COLO829 (cell line): ENCODE results near the gene HHIPL1.
A peak's percentile ranks its signal among the peaks of the same experiment; 100 is the strongest.

Experiments used
- DNase-seq: peaks from one replicate; pipeline ENCODE4 v3.0.0; 2012; ENCODE audit warnings: low spot score

Gene HHIPL1

DNA sequence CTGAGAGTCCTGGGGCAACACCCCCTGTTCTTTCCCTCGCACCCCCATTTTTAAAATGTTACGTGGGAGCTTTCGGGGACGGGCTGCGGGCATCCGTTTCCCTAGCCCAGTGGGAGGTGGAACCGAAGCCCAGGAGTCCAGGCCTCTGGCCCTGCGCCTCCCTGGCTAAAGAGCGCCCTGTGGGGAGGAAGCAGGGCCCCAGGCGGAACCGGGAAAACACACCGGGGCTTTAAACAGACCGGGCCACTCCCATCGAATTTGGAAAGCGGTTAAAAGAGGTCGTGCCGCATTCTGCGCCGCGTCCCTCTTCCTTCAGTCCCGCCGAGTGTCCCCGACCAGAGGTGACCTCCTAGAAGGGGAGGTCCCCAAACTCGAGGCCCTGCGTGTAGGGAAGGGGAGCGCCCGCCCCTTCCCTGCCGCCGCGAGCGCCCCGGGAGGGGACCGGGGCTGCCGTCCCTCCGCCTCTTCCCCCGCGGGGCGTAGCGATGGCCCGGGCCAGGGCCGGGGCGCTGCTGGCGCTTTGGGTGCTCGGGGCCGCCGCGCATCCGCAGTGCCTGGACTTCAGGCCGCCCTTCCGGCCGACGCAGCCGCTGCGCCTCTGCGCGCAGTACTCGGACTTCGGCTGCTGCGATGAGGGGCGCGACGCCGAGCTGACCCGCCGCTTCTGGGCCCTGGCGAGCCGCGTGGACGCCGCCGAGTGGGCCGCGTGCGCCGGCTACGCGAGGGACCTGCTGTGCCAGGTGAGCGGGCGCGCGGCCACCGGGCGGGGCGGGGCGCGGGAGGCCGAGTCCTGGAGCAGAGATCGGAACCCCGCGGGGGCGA lies at the start of gene HHIPL1:
TSS of gene HHIPL1 (plus strand) at position 407 of the 822 bp plus-strand sequence. CDS start at position 486, 79 bp downstream.
- DNase-seq = no peak

GRCh38 chr14:99595524-99595923 lies 49.4 kb upstream of the HHIPL1 start:
- DNase-seq = no peak

- DNase-seq = no peak
Observed at GRCh38 chr14:99596071-99596627, 48.8 kb upstream of the HHIPL1 start.

GRCh38 chr14:99596772-99597171 lies 48.2 kb upstream of the HHIPL1 start:
- DNase-seq = no peak

GRCh38 chr14:99597911-99598600 lies 46.9 kb upstream of the HHIPL1 start:
- no peak for DNase-seq

DNA sequence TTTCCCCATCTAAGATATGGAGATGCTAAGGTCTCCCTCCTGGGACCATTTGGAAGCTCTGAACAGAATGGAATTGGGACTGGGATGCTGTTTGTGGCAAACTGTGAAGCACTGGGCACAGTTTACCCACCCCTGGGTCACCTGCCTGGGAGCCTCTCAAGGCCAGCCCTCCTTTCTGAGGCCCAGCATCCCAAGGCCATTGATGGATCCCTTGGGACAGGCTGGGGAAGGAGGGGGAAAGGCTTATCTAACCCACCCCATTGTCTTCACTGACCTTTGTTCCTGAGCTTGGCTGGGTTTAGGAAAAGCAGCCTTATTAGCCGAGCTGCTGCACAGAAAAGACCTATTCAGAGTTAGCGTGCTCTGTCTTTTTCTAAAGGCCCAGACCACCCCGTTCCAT lies 46.2 kb upstream of the HHIPL1 start:
- no peak for DNase-seq

DNA sequence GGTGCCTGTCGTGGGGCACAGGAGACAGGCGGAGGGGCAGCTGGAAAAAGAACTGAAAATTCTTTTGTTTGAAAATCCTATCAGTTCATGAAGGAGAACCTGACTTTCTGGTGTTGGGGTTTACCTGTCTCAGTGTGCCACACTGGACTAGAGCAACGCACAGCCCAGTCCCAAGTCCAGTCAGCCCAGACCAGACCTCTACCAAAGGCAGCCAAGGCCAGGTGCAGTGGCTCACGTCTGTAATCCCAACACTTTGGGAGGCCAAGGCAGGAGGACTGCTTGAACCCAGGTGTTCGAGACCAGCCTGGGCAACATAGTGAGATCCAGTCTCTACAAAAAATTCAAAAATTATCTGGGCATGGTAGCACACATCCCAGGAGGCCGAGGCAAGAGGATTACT lies 45.5 kb upstream of the HHIPL1 start:
- DNase-seq = no peak

DNA sequence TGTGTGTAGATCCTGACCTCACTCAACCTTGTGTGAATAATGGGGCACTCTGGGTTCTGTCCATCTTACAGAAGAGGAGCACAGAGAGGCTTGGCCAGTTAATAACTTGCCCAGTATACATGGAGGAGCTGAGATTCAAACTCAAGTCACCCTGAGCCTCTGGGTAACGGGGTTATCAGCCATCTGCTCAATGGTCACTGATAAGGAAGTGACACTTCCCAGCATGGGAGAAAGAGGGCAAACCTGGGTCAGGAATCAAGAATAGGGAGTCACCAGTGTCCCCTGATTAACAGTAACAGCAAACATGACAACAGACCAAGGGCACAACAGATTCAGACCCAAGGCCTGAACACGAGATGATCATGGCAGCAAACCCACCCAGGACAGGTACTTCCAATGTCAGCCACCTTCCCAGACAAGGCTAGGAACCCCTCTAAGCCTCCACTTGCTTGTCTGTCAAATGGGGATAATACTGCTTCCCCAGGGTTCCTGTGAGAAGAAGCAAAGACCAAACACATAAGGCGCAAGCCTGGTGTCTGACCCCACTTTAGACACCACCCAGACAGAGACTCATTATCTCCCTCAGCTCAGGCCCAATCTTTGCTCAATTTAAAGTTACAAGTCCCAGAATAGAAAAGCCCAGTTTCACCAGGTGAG lies 44.6 kb upstream of the HHIPL1 start:
- DNase-seq = no peak

DNA sequence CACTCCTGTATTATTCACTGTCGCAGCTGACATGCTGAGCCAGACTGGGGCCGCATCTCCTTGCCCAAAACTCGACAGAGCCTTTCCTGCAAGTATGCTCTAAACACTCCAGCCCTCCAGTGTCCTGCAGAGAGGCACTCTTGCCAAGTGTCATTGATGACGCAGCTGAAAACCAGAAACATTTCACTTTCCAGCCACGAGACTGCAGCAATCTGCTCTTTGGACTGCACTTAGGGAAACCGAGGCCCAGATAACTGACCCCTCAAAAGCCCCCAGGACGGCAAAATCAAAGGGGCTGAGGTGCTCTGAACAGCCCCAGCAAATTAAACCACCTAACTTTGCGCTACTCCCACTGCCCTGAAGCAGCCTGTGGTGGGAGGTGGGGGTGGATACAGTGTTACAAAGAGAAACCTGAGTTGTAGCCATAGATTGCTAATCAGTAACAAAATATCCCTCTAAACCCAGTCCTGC lies 43.5 kb upstream of the HHIPL1 start:
- no peak for DNase-seq

DNA sequence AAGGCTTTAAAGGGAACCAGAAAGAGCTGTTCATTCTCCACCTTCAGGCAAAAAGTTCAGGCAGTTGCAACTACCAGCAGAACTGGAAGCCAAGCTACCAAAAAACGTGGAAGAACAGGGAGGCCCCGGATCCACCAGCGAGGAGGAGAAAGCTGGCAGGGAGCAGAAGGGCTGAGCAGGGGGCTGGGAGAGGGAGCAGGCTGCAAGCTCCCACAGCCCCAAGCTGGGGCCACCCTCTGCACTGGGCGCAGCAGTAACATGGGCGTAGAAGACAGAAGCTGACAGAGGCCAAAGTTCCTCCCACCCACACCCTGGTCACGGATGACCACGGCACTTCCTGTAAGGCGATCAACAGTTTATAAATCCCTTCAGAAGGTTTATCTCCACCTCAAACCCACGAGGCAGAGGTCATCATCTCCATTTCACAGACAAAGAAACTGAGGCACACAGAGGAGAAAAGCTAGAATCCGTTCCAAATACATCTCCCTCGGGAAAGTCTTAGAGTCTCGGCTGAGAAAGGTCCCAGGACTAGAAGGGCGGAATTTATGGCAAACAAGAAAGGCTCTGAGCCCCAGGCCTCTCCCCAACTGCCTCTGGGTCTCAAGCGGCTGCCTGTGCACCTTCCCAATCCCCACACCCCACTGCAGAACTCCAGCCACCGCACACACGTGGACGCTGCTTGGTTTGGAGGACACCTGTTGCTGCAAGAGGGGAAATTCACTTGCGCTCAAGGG lies 42.7 kb upstream of the HHIPL1 start:
- no peak for DNase-seq

- no peak for DNase-seq
Observed at GRCh38 chr14:99602788-99603415, 42.0 kb upstream of the HHIPL1 start.

DNA sequence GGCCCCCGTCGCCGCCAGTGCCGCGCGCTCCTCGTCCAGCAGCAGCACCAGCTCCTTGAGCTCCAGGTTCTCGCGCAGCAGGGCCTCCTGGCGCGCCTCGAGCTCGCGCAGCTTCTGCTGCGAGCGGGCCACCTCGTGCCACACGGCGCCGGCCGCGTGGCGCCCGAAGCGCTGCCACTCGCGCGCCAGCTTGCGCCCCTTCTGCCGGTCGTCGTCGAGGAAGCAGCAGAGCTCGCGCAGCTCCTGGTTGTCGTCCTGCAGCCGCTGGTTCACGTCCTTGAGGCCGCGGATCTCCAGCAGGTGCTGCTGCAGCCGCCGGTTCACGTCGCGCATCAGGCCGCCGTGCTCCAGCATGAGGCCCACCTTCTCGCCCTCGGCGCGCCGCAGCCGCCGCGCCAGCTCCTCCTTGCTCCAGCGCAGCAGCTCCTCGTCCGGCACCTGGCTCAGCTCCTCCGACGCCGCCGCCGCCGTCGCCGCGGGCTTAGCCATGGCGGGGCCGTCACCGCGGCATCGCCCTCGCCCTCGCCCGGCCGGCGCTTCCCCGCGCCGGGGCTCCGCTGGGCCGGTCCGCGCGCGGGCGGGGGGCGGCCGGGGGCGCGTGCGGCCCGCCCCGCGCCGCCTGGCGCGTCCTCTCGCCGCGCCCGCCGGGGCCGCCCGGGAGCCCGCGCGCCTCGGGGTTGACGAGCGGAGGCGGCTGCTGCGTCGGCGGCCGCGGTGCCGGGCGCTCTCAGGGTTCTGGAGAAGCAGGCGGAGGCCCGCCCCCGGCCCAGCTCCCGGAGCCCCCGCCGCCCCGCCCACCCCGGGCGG lies 41.3 kb upstream of the HHIPL1 start, which contains the start of gene CCDC85C:
TSS of gene CCDC85C (minus strand) at position 737 of the 807 bp plus-strand sequence. CDS start at position 489, 248 bp downstream.
- no peak for DNase-seq

DNA sequence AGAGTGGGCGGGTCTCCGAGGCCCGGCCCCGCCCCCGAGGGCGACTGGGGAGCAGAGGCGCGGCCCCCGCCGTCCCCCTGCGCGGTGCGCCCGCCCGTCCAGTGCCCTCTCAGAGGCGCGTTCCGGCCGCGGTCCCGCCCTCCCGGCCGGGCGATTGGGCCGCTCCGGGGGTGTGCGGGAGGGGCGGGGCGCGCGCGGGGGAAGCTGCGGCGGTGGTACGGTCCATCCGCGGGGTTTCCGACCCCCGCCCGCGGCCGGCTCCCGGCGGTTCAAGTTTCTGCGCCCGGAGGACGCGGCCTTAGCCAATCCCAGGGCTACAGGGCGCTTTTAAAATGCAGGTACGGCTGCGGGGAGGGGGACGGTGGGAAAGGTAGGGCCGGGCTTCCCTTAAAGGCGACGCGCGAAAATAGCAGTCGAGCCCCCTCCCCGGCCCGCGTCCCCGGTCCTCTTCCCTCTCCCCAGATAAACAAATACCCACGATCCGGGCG lies 40.6 kb upstream of the HHIPL1 start:
- DNase-seq = peak; percentile 95

- DNase-seq = peak; percentile 17
Observed at GRCh38 chr14:99604766-99605298, 40.1 kb upstream of the HHIPL1 start.

DNA sequence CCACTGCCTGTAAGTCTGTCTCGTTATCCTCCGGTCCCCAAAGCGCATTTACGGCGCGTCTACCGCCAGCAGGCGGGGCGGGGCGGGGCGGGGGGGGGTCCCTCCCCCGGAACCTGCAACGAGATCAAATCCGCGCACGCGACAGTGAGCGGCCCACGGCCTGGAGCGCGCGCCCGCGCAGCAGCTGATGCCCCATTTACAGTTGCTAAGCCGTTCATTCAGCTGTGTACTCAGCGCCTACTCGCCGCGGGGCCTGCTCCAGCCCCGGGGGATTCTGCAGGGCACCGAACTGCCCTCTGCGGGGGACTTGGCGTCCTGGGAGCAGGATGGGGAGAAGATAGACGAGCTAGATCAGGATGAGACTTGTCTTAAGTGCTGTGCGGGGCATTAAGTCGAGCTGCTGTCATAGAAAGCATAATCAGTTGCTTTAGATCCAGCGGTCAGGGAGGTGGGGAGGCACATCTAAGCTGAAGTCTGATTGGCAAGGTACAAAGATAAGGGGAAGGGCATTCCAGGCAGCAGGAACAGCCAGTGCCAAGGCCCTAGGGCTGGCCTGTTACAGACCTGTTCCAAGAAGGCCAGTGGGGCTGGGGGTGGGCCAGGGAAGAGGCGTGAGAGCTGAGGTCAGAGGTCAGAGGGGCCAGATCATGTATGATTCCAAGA lies 39.5 kb upstream of the HHIPL1 start:
- peak; percentile 69 for DNase-seq

- no peak for DNase-seq
Observed at GRCh38 chr14:99606359-99606758, 38.6 kb upstream of the HHIPL1 start.

DNA sequence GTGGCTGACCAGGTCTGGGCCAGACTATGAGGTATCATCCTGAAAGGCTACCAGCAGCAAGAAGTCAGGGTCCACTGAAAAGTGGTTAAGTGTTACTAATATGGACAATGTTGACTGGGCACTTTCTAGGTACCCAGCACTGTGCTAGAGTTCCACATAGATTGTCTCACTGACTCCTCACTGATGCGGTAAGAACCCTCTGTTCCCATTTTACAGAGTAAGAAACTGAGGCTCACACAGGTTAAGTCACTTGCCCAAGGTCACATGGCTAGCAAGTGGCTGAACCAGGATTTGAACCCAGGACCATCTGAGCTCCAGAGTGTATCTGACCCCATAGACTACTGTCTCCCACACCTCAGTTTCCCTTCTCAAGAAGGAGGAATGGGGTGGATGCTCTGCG lies 36.3 kb upstream of the HHIPL1 start:
- DNase-seq = no peak

- DNase-seq = no peak
Observed at GRCh38 chr14:99609245-99610170, 35.4 kb upstream of the HHIPL1 start.
